GM18507 (cell line): ENCODE data around the gene NDST3.

Experiments
- DNase-seq: peaks from one replicate; pipeline ENCODE4 v3.0.0; 2011; ENCODE audit warnings: low read depth; ENCODE audit not compliant: insufficient read length; ENCODE audit errors: extremely low spot score
- FAIRE-seq: peaks from 2 replicates; lab custom pipeline; 2011; peaks lifted over from hg19 to GRCh38; lab: Jason Lieb, UNC

NDST3 gene

DNA sequence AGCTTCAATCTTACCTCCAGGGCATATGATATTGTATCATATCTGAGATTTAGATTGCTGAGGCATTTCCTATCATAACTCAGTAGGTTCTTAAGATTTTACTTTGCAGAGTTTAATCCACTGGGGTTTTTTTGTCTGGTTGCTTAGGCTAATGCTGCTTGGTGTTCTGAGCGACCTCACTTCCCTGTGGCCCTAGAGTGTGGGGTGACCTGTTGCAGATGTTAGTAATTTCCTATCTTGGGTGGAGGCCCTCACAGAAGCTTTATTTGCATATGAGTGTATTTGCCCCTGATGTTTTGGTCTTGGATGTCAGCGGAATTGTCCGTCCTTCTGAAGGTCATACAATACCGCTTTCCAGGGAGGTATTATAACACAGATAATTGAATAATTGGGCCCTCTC, 137.1 kb downstream of the NDST3 start:
- no peak for DNase-seq
- no peak for FAIRE-seq

DNA sequence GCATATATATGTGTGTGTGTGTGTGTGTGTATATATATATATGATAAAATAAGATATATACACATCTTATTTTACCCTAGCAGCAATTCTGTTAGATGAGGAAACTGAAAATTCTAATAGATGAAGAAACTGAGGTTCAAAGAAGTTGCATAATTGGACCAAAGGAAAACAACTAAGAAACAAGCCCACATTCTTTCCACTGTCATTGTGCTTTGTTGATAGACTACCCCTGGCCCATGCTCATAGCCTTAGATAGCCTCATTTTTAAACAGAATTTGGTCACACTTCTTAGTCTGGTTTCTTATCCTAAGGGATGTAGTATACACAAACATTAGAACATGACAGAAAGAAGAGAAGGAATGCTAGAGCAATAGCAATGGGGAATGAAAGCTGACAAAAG, 138.8 kb downstream of the NDST3 start:
- DNase-seq, result no peak
- no peak for FAIRE-seq

GRCh38 chr4:118173956-118174725, 139.9 kb downstream of the NDST3 start:
- DNase-seq, result no peak
- FAIRE-seq, result no peak

DNA sequence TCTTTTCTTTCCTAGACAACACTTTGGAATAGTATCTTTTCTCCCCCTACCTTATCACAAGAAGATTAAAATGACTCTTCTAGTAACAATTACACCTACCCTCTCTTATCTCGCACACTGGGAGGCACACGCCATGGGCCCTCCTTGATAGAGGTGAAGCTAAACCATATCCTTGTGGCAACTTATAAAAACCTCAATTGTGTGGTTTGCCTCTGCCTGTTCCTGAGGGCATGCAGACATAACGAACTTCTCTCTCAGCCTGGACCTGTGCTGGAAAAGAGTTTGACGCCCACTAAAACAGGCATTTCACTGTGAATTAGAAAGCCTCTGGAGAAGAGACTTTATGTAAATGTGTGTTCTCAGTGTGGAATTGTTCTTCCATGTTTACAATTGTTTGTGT, 141.2 kb downstream of the NDST3 start:
- no peak for FAIRE-seq
- DNase-seq, result no peak

- DNase-seq, result no peak
- FAIRE-seq, result no peak
Measured at GRCh38 chr4:118177126-118177525, 142.8 kb downstream of the NDST3 start.

DNA sequence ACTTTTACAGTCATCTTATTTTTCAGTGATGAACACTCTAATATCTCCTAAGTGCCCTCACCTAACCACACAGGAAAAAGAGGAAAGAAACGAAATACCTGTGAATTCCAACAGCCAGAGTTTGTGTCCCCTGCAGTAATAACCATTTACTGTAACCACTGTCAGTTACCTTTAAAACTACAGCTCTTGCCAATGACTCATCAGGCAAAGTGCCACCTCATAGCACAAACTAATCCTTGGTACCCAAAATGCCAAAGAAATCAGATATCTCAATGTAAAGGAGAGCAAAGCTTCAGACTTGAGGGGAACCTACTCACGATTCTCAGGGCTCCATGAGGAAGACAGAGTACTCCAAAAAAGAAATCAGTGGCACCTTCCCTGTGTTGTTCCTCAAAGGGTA, 146.5 kb downstream of the NDST3 start:
- DNase-seq (no peak), FAIRE-seq (no peak)

- no peak for FAIRE-seq
- DNase-seq, result no peak
Measured at GRCh38 chr4:118190903-118191302, 156.6 kb downstream of the NDST3 start.

GRCh38 chr4:118193421-118193820, 159.1 kb downstream of the NDST3 start:
- no peak for FAIRE-seq

DNA sequence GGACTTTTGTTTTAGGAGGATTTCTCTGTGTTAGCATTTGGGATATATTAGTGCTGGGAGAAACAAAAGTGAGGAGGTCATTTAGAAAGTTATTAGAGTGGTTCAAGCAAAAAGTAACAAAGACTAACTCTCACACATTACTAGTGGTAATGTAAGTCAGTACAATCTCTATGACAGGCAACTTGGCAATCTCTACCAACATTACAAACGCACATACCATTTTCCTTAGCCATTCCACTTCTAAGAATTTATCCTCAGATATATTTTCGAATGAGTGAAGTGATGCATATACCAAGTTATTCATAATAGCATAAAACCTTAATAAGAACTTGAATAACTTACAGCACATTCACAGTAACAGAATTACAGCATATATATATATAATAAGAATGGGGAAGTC, 172.3 kb downstream of the NDST3 start:
- no peak for DNase-seq
- FAIRE-seq, result no peak

More at GRCh38 chr4:118193421-118193820, 159.1 kb downstream of the NDST3 start:
- no peak for DNase-seq

- no peak for DNase-seq
- FAIRE-seq, result no peak
Measured at GRCh38 chr4:118213101-118213500, 178.8 kb downstream of the NDST3 start.

DNA sequence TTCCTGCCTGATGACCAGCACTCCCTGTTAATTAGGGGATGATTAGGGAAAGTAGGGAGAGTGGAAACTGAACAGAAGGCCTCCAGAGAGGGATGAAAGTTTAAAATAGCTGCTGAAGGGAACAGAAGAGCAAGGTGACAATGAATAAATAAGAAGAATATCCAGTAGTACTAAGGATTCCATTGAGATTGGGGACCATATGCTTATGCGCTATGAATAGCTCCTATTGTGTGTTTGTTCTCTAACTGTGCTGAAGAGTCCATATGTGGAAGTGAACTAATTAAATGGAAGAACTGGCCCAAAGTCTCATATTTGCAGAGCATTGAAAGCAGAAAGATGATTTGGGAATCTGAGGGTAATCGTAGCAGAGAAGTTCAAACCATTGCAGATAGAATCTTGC, 181.5 kb downstream of the NDST3 start:
- FAIRE-seq (no peak), DNase-seq (no peak)

GRCh38 chr4:118221227-118221800, 187.0 kb downstream of the NDST3 start:
- FAIRE-seq (no peak), DNase-seq (no peak)

- peak; percentile 74 for FAIRE-seq
- DNase-seq, result no peak
Measured at GRCh38 chr4:118224243-118224829, 190.1 kb downstream of the NDST3 start.

DNA sequence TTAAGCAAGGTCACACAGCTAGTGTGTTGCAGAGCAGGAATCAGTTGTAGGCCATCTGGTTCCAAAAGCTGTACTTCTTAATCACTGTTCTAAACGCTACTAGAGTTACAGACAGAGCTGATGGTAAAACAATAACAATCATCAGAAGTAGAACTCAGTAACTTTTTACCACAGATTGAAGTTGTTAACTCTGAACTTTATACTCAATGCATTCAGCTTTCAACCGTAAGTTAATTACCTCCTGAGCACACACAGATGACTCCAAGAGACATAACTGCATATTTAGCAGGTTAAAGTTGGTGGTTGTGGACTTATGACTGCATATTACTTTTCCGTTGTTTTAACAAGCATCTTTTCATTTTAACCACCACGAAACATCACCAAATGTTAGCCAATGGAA, 191.2 kb downstream of the NDST3 start:
- no peak for DNase-seq
- no peak for FAIRE-seq

- DNase-seq, result no peak
Measured at GRCh38 chr4:118226311-118227010, 192.2 kb downstream of the NDST3 start.

DNA sequence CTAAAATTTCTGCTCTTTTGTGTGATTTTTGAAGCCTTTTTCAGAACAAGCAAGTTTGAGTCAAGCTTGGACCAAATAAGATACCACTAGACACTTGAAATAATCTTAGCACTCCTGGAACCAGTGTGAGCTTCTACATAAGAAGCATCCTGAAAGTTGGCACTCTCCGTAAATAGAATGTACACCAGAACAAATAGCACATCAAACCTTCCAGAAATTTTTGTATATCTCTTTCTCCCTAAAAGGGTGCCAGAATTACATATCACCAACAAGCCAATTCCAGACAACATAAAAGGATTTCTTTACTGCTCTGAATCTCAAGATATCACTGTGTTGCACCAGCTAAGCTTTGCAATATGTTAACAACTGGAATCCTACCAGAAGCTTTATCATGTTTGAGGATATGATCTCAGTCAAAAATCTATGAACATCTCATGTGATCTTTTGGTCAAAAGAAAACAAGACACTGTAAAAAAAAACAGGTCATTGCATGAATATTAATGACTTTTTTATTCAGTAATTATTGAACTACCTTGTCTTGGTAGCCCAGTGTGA, 201.4 kb downstream of the NDST3 start:
- DNase-seq, result no peak
- no peak for FAIRE-seq

More at GRCh38 chr4:118226311-118227010, 192.2 kb downstream of the NDST3 start:
- no peak for FAIRE-seq

DNA sequence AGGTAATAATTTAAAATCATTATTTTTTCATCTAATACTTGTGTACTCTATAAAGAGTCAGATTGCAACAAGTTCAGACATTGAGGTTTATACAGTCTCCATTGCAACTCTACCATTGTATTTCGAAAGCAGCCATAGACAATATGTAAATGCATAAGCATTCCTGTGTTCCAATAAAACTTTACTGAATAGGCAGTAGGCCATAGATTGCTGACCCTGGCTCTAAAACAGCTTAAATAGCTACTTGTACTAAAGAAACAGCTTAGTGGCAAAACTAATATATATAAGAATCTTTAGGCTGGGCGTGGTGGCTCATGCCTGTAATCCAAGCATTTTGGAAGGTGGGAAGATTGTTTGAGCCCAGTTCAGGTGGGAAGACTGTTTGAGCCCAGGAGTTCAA, 203.2 kb downstream of the NDST3 start:
- FAIRE-seq (no peak), DNase-seq (no peak)

- FAIRE-seq, result no peak
- DNase-seq, result no peak
Measured at GRCh38 chr4:118249890-118250289, 215.6 kb downstream of the NDST3 start.

DNA sequence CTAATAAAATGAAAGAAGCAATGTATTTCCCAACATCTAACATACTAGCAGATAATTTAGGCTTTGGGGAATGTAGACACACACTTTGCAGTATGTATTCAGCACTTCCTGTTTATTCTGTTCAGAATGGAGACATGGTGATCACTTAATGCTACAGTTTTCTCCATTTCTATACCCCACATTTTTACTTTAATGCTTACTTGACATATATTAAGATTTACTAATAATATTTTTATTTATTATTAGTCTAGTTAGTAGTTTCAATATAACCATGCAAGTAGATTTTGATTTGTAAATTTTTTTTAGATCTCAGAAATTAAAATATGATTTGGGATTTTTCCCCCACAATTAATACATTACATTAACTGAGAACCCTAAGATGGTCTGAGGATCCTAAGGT, 220.1 kb downstream of the NDST3 start:
- DNase-seq (no peak), FAIRE-seq (no peak)

DNA sequence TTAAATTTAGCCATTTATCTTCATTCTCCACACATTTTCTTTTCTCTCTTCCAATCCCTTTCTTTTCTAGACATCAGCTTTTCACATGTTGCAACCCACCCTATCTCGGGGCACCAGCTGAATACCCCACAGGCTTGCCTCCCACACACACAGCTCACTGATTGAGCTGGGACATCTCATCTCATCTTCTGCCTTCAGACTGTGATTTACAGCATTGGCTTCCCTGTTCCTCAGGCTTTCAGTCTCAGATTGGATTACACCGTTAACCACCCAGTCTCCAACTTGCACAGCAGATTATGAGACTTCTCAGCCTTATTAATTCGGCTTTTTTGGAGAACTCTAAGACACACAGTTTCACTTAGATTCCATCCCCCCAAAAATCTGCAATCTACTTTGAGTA, 224.8 kb downstream of the NDST3 start:
- FAIRE-seq (no peak), DNase-seq (no peak)
